NCI-H2196 treated with DMSO at 0.1 percent for 48 hours (cell line): ENCODE data around the gene CEP97.
"Not testable (repeated sequence)": the region's sequence is repeated elsewhere in the genome, so short reads cannot be mapped to it uniquely, and the experiment has no call there.

Source experiments
- DNase-seq: peaks from one replicate; lab custom pipeline; 2025; ENCODE audit not compliant: unreplicated experiment; lab: John Stamatoyannopoulos, UW

Gene CEP97

GRCh38 chr3:101724329-101725193 is at the start of gene CEP97:
Gene CEP97, plus strand, starts transcription at chr3:101724614. Its CDS starts 63 bp downstream, at chr3:101724677.
- DNase-seq = peak; percentile 97

- no peak for DNase-seq
Observed at GRCh38 chr3:101675709-101676215, 48.7 kb upstream of the CEP97 start.

GRCh38 chr3:101676216-101676764 is 48.1 kb upstream of the CEP97 start:
- no peak for DNase-seq

- no peak for DNase-seq
Observed at GRCh38 chr3:101676765-101677435, 47.5 kb upstream of the CEP97 start, which contains the start of gene ZBTB11. Gene ZBTB11, minus strand, starts transcription at chr3:101677132. Its CDS starts 218 bp downstream, at chr3:101676914.

GRCh38 chr3:101677436-101678286 is 46.8 kb upstream of the CEP97 start:
- no peak for DNase-seq

- DNase-seq = not testable (repeated sequence)
Observed at GRCh38 chr3:101678837-101679236, 45.6 kb upstream of the CEP97 start.

GRCh38 chr3:101680466-101680865 is 43.9 kb upstream of the CEP97 start:
- no peak for DNase-seq

GRCh38 chr3:101685050-101685400 is 39.4 kb upstream of the CEP97 start:
- no peak for DNase-seq

- DNase-seq = no peak
Observed at GRCh38 chr3:101685870-101686307, 38.5 kb upstream of the CEP97 start.

GRCh38 chr3:101687142-101687931 is 37.1 kb upstream of the CEP97 start:
- DNase-seq = no peak

- DNase-seq = no peak
Observed at GRCh38 chr3:101689286-101689685, 35.1 kb upstream of the CEP97 start.

GRCh38 chr3:101690972-101691371 is 33.4 kb upstream of the CEP97 start:
- DNase-seq = no peak

- not testable (repeated sequence) for DNase-seq
Observed at GRCh38 chr3:101691685-101692671, 32.4 kb upstream of the CEP97 start.

- not testable (repeated sequence) for DNase-seq
Observed at GRCh38 chr3:101693540-101693939, 30.9 kb upstream of the CEP97 start.

GRCh38 chr3:101694836-101695235 is 29.6 kb upstream of the CEP97 start:
- not testable (repeated sequence) for DNase-seq

- no peak for DNase-seq
Observed at GRCh38 chr3:101695779-101696372, 28.5 kb upstream of the CEP97 start.

GRCh38 chr3:101701696-101702634 is 22.4 kb upstream of the CEP97 start:
- no peak for DNase-seq
